COR-L47 (cell line): ENCODE data around the gene ZFR2.
"Not testable (repeated sequence)": the region's sequence is repeated elsewhere in the genome, so short reads cannot be mapped to it uniquely, and the experiment has no call there.

Source experiments
- DNase-seq: peaks from one replicate; lab custom pipeline; 2025; lab: John Stamatoyannopoulos, UW

ZFR2 gene

DNA sequence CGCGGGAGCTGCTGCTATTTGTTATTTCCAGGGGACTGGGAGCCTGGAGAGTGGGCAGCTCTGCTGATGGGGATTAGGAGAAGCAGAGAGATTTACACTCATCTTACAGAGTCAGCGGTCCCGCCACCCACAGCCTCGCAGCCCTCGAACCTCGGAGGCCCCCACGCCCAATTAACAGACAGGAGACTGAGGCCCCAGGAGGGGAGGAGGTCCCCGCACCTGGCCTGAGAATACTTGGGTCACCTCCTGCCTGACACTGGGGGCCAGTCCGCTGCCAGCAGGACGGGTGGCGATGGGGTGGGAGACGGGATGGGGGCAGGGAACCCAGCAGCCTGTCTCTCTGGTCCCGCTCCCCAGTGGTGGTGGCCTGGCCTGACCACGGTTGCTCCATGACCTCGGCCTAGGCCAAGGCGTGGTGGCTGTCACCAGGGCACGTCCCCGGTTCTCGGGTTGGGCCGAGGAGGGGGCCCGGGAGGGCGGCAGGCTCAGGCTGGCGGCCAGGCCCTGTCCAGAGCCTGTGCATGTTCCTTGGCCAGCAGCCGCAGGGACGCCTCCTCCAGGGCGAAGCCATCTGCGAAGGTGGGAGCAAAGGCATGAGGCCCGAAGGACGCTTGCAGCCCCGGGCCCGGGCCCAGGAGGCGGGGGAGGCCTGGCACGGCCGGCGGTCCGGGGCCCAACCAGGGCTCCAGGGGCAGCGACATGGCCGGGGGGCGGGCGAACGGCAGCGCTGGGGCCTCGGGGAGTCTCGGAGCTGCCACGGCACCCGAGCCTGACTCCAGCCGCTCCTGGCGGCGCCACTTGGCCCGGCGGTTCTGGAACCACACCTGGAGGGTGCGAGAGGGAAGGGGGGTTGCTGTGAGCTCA, 98.5 kb downstream of the ZFR2 start:
- DNase-seq: no peak

DNA sequence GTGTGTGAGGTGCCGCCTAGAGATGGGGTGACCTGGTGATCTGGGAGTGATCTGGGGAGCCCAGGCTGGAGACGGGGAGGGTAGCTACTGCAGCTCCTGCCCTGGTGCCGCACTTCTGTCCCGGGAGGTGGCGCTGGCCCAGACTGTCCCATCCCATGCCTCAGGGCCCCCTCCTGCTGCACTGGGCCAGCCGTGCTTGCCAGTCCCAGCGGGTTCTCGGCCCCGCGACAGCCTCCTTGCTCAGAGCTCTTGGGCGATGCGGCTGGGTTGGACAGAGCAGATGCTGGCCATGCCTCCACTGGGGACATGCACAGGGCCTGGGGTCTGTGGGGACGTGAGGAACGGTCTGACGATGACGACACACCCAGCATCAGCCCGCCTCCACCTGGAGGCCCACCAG, 99.3 kb downstream of the ZFR2 start:
- DNase-seq: no peak

DNA sequence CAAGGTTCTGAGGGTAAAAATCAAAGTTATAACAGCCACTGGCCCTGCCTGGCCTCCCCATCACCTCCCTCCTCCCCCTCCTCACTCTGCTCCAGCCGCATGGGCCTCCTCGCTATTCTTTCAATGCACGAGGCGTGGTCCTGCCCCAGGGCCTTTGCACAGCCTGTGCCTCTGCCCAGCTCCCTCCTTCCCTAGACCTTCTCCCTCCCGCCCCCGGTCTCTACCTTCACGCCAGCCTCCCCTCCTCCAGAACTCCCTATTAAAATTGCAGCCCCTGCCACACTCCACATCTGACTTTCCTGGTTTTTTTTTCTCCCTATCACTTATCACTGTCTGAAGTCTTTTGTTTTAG, 100.1 kb downstream of the ZFR2 start:
- DNase-seq: no peak

DNA sequence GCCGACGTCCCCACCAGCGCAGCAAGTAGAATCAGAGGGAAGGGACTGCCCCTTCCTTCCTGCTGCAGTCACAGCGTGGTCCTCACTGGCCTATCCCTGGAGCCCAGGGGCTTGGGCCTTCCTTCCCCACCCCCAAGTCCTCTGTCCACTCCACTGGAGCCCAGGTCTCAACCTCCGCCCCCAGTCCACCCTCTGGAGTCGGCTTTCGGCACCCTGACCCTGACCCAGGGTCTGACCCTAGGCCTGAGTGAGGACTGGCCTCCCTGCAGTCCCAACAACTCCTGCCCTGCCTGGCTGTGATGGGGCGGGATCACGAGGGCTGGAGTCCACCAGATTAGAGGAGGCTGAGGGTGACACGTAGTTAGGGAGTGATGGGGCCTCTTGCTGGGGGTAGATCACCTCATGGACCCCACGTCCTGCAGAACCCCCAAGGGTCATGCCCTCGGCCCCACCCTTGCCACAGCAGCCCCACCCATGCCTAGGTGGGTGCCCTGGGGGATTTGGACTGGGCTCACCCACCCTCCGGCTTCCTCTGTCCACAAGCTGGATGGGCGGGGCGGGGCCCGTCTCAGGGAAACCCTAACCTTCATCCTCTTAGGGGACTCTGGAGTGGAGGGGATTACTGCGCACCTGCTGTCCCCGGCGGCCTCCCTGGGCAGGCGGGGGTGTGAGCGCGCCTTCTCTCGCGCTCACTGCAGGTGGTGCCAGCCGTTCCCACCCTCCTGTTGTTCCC, 100.7 kb downstream of the ZFR2 start:
- no peak for DNase-seq

DNA sequence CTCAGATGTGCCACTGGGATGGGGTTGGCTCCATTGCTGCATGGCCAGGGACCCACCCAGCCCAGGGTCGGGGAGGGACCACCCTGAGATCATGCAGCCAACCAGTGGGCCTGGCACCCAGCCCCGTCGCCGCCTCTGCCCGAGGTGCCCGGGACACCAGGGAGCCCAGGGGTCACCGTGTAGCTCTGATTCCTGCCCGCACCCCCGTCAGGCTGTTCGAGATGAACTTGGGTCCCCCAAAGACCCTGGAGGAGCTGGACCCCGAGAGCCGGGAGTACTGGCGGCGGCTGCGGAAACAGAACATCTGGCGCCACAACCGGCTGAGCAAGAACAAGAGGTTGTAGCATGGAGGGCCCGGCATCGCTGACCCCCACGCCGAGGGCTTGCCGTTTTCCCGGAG, 101.8 kb downstream of the ZFR2 start:
- DNase-seq: no peak

DNA sequence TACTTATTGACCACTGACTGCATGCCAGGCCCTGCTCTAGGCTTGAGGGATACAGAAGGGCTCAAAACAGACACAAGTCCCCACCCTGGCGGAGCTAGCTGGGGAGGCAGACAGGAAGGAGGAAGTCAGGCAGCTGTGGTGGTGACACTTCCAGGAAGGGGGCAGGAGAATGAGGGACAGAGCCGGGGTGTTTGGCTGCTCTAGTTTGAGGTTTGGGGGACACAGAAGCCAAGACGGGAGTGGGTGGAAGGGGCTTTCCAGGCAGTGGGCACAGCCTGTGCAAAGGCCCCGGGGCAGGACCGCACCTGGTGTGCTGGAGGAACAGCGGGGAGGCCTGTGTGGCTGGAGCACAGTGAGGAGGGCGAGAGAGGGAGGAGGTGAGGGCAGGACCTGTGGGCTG, 102.3 kb downstream of the ZFR2 start:
- DNase-seq: no peak

DNA sequence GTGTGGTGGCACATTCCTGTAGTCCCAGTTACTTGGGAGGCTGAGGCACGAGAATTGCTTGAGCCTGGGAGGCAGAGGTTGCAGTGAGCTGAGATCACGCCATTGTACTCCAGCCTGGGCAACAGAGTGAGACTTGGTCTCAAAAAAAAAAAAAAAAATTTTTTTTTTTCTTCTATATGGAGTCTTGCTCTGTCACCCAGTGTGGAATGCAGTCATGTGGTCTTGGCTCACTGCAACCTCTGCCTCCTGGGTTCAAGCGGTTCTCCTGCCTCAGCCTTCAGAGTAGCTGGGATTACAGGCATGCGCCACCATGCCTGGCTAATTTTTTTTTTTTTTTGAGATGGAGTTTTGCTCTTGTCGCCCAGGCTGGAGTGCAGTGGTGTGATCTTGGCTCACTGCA, 103.1 kb downstream of the ZFR2 start:
- not testable (repeated sequence) for DNase-seq

DNA sequence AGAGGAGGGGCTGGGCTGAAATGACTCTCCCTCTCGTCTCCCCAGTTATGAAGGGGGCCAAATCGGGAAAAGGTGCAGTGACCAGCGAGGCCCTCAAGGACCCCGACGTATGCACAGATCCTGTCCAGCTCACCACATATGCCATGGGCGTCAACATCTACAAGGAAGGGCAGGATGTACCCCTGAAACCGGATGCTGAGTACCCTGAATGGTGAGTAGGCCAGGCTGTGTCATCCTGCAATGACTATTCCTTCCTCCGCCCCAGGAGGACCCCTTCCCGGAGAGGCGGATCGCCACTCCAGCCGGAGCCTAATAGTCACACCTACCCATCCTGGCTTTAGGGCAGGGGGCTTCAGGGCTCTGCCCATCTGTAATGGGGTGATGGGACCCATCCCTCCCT, 103.7 kb downstream of the ZFR2 start:
- DNase-seq: no peak

DNA sequence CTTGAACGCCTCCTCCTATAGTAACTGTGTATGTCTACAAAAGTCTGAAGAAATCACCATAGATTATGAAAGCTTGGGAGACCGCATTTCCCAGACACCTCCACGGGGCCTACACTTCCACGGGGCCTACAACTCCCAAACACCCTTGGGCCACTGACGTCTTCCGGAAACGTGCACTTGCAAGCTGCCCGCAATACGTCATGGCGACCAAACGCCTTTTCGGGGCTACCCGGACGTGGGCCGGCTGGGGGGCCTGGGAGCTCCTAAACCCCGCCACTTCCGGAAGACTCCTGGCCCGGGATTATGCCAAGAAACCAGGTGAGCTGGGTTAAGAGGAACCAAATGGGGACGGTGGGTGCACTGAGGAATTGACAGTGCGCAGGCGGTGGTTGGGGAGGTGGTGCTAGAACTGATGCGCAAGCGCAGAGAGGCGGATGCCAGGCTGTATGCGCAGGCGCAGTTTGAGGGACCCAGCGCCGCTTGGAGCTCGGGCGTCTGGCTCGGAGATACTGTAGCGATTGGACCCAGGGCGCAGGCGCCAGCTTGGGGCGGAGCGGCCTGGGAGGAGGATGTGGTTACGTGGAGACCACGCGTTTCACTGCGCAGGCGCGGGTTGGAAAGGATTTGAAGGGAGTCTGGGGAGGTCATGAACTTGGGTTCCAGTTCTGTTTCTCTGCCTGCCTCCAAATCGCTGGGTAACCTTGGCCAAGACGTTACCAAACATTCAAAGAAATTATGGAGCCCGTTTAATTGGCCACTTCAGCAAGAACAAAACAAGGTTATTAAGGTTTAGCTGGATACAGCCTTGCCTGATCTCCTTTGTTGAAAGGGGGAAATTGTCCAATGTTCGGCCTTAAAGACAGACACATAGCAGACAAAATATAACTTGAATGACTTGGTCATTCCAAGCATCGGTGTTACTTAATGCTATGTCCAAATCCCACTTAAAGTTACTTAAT, 106.1 kb downstream of the ZFR2 start, which contains the start of gene MRPL54:
TSS of gene MRPL54 (plus strand) at position 182 of the 959 bp plus-strand sequence. CDS start at position 201, 19 bp downstream.
- peak; percentile 98 for DNase-seq

DNA sequence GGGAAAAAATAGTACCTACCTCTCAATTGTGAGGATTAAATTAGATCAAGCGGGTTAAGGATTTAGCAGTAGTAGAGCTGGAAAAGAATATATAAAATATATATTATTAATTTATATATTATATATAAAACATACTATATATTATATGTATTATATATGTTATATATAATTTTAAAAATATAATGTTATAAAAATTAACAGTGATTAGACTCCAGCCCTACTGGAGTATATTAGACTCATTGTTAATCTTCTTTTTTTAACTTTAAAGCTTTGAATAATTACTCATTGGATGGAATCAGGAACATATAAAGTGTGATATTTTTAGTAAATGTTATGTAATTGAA, 106.7 kb downstream of the ZFR2 start:
- DNase-seq: no peak

DNA sequence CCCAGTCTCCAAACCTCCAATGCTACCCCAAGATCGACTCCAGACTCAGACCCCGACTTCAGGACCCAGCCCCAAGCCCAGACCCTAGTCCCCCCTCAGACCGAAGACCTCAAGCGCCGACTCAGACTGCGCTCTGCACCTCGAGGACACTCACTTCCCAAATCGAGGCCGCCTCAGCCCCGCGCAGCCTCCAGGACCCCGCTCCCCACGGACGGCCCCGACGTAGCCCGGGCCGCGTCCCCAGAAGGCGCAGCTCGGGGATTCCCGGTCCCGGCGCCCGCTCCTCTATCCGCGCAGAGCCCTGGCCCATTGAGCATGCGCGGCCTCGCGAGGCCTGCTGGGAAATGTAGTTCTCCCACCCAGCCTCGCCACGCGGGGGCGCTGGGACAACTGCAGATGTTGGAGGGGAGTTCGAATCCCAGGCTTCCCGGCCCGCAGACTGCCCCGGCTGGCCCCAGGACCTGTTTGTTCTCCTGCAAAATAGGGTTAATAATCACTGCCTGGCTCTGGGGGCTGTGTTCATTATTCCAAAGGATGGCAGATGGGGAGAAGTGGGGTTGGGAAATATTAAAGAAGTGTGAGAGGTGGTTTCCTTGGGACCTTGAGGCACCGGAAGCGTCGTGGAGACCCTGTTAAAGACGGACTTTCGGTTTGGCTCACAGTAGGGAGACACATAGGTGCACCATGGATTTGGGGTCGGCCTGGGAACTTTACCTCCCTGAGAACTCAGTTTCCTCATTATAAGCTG, 107.3 kb downstream of the ZFR2 start, which contains the start of gene APBA3:
TSS of gene APBA3 (minus strand) at position 311 of the 748 bp plus-strand sequence. CDS start 1,428 bp downstream, outside the sequence.
- DNase-seq: peak; percentile 82

DNA sequence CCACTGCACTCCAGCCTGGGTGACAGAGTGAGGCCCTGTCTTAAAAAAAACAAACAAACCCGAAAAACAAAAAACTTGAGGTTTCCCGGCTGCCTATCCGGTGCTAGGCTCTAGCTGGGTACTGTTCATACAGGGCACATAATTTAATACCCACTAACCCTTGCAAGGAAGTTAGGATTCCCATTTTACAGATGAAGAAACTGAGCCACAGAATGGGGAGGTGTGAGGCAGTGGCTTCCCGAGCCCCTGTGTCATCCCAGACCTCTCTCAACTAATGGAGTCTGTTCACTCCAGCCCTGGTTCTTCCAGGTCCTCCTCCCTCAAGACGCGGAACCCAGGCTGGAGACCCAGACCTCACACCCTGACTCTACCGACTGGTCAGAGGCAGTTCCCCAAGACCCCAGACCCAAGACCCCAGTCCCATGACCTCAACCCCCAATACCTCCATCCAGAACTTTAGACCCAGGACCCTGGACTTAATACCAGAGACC, 107.9 kb downstream of the ZFR2 start:
- no peak for DNase-seq

DNA sequence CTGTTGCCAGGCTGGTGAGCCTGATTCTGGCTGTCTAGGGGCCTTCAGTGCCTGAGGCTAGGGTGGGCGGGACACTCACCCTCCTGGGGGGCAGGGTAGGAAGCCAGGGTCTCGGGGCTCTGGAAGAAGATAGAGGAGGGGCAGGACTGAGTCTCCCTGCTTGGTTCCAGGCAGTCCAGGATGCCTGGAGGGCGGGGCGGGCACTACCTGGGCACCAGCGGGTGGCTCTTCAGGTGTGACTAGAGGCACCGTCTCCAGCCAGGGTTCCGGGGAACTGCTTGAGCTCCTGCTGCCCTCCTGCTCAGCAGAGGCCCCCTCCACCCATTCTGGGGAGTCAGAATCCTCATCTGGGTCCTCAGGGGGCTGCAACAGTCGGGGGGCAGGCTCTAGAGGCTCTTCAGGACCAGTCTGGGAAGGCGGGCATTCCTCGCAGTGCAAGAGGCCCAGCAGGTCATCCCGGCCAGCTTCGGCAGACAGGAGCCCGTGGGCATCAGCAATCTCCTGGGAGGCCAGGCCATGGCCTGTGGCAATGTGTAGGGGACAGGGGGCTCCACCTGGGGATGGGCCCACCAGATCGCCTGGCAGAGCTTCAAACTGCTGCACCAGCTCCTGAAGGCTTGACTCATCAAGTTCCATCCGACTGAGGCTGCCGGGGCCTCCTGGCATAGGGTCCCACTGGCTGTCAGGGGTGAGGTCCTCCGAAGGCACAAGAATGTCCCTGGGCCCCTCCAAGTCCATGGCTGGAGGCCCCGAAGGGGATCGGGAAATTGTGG, 109.2 kb downstream of the ZFR2 start:
- DNase-seq: no peak

DNA sequence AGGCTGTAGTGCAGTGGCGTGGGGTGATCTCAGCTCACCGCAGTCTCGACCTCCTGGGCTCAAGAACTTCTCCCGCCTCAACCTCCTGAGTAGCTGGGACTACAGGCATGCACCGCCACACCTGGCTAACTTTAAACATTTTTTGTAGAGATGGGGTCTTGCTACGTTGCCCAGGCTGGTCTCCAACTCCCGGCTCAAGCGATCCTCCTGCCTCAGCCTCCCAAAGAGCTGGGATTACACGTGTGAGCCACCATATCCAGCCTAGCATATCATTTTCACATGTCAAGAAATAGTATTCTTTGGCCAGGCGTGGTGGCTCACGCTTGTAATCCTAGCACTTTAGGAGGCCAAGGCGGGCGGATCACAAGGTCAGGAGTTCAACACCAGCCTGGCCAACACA, 110.5 kb downstream of the ZFR2 start:
- not testable (repeated sequence) for DNase-seq

DNA sequence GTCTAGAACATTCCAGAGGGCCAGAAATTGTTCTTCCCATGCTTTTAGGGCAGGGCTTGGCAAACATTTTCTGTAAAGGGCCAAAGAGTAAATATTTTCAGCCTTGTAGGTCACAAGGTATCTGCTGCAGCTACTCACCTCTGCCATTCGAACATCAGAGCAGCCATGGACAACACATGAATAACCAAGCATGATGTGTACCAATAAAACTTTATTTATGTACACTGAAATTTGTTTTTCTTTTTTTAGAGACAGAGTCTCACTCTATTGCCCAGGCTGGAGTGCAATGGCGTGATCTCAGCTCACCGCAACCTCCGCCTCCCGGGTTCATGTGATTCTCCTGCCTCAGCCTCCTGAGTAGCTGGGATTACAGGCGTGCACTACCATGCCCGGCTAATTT, 111.1 kb downstream of the ZFR2 start:
- not testable (repeated sequence) for DNase-seq
